GM12878 (cell line): ENCODE data around the gene FSTL4. TPM values are rescaled to one million over a fixed set of nuclear protein-coding genes. Genes with fewer than 3 reads are reported as not detected.

Source experiments
- ATAC-seq: fragments of 200-7000 bp; cut with Tn5 transposase; 3 replicates; pipeline ENCODE4 v1.9.1; 2020; ENCODE audit warnings: mild to moderate bottlenecking, moderate library complexity
- BruUV-seq: library from RNA; stranded (reverse); fragments of 400-500 nt; replicated peaks from 2 replicates; lab custom pipeline; 2021; lab: Mats Ljungman, UMichigan
- CTCF ChIA-PET: fragments of 300-600 bp; sonication (Branson Sonifier 250); formaldehyde crosslinking; extraction: SDS; loops from one replicate; lab custom pipeline; 2021; ENCODE audit warnings: inconsistent platforms; lab: Yijun Ruan, JAX
- POLR2A ChIA-PET: fragments of 350-600 bp; formaldehyde crosslinking; extraction: SDS; loops from one replicate; lab custom pipeline; 2021; ENCODE audit warnings: inconsistent platforms; lab: Charles Lee
- RAD21 ChIA-PET: fragments of 300-600 bp; sonication (Branson Sonifier 250); formaldehyde crosslinking; loops from one replicate; lab custom pipeline; 2023; ENCODE audit warnings: antibody characterized with exemption; ENCODE audit not compliant: unreplicated experiment; lab: Charles Lee
- SMC1A ChIA-PET: fragments of 300-600 bp; sonication (Branson Sonifier 250); formaldehyde crosslinking; loops from one replicate; lab custom pipeline; 2023; ENCODE audit not compliant: unreplicated experiment, uncharacterized antibody; lab: Charles Lee
- DNase-seq: peaks from one replicate; pipeline ENCODE4 v3.0.0-alpha.2; 2011; ENCODE audit warnings: low read depth, low spot score
- FAIRE-seq: peaks from 3 replicates; lab custom pipeline; 2011; peaks lifted over from hg19 to GRCh38; lab: Jason Lieb, UNC
- H2AFZ ChIP-seq: 2 replicates; pipeline ENCODE4 v1.6.0; 2011; ENCODE audit warnings: low read depth, low read length, control low read depth; ENCODE audit not compliant: control insufficient read depth
- H3K27ac ChIP-seq: 2 replicates; pipeline ENCODE4 v1.5.1; 2011; ENCODE audit warnings: control low read depth; ENCODE audit not compliant: control insufficient read depth, insufficient read depth
- H3K27me3 ChIP-seq, 2 experiments: replicated peaks in 1 of 2; 2 replicates each; pipeline versions ENCODE4 v1.6.0 to v1.6.1; 2011; ENCODE audit warnings: low read length in 1 of 2; ENCODE audit not compliant: control insufficient read depth in 2 of 2, insufficient read depth in 2 of 2
- H3K36me3 ChIP-seq, 2 experiments: 2 replicates each; pipeline ENCODE4 v1.5.1; 2011; ENCODE audit warnings: low read length in 1 of 2; ENCODE audit not compliant: control insufficient read depth in 2 of 2, insufficient read depth in 2 of 2
- H3K4me1 ChIP-seq: 2 replicates; pipeline ENCODE4 v1.6.1; 2011; ENCODE audit warnings: mild to moderate bottlenecking, low read length, moderate library complexity, mixed read lengths; ENCODE audit not compliant: control insufficient read depth, insufficient read depth
- H3K4me2 ChIP-seq: 2 replicates; pipeline ENCODE4 v1.6.0; 2011; ENCODE audit warnings: control low read depth; ENCODE audit not compliant: control insufficient read depth, insufficient read depth
- H3K4me3 ChIP-seq: fragments of 200-600 bp; sonication (generic); 2 replicates; pipeline ENCODE4 v1.5.1; 2016
- H3K79me2 ChIP-seq: 2 replicates; pipeline ENCODE4 v1.6.0; 2011; ENCODE audit warnings: low read length; ENCODE audit not compliant: control insufficient read depth, insufficient read depth
- H3K9ac ChIP-seq: 2 replicates; pipeline ENCODE4 v1.8.0; 2011; ENCODE audit warnings: low read length, control low read depth, mixed read lengths; ENCODE audit not compliant: control insufficient read depth, insufficient read depth
- H3K9me3 ChIP-seq: replicated peaks from 3 replicates; pipeline ENCODE4 v1.5.1; 2011; ENCODE audit warnings: mild to moderate bottlenecking, low read length; ENCODE audit not compliant: control insufficient read depth, insufficient read depth
- H4K20me1 ChIP-seq: 2 replicates; pipeline ENCODE4 v1.6.0; 2011; ENCODE audit not compliant: control insufficient read depth, insufficient read depth
- ETV6 ChIP-seq, 2 experiments: fragments of 450-650 bp in 1 of 2; IDR thresholded peaks in 1 of 2; conservative IDR thresholded peaks in 1 of 2; 2 replicates each; pipeline ENCODE4 v1.6.1; 2014; ENCODE audit warnings: antibody characterized with exemption in 1 of 2, borderline replicate concordance in 1 of 2, low read depth in 1 of 2, mild to moderate bottlenecking in 1 of 2, moderate library complexity in 1 of 2
- JUNB ChIP-seq: IDR thresholded peaks from 2 replicates; pipeline ENCODE4 v1.6.1; 2016; ENCODE audit warnings: antibody characterized with exemption, mild to moderate bottlenecking
- NR2C2 ChIP-seq: IDR thresholded peaks from 2 replicates; pipeline ENCODE4 v1.6.1; 2011; ENCODE audit warnings: borderline replicate concordance, low read depth; ENCODE audit not compliant: control insufficient read depth, insufficient read length
- POLR2AphosphoS5 ChIP-seq: IDR thresholded peaks from 2 replicates; pipeline ENCODE4 v1.6.1; 2011; ENCODE audit warnings: mild to moderate bottlenecking, low read length, inconsistent platforms
- RCOR1 ChIP-seq: conservative IDR thresholded peaks from 2 replicates; pipeline ENCODE4 v1.6.1; 2012; ENCODE audit warnings: low read depth, low read length, improper control_type of control experiment
- SIN3A ChIP-seq: IDR thresholded peaks from 2 replicates; pipeline ENCODE4 v1.6.1; 2012; ENCODE audit warnings: low read depth, low read length, improper control_type of control experiment
- SMAD5 ChIP-seq: IDR thresholded peaks from 2 replicates; pipeline ENCODE4 v1.6.1; 2016; ENCODE audit warnings: antibody characterized with exemption, low read depth
- STAT1 ChIP-seq: fragments of 450-650 bp; conservative IDR thresholded peaks from 2 replicates; pipeline ENCODE4 v1.6.1; 2014; ENCODE audit warnings: antibody characterized with exemption, mild to moderate bottlenecking
- SUPT20H ChIP-seq: IDR thresholded peaks from 2 replicates; pipeline ENCODE4 v1.6.1; 2011; ENCODE audit warnings: low read depth, mild to moderate bottlenecking, low read length, moderate library complexity, borderline replicate concordance; ENCODE audit not compliant: control insufficient read depth
- WRNIP1 ChIP-seq: IDR thresholded peaks from 2 replicates; pipeline ENCODE4 v1.6.1; 2011; ENCODE audit warnings: low read depth, low read length, improper control_type of control experiment, borderline replicate concordance
- YBX1 ChIP-seq: fragments of 450-650 bp; IDR thresholded peaks from 2 replicates; pipeline ENCODE4 v1.6.1; 2016; ENCODE audit warnings: antibody characterized with exemption
- WGBS: methylation state at CpG from one replicate; pipeline ENCODE4 v1.1.6; 2016; ENCODE audit warnings: low lambda C conversion rate; ENCODE audit not compliant: insufficient replicate concordance, insufficient coverage; ENCODE audit errors: missing lambda C conversion rate; 5-methylcytosine and 5-hydroxymethylcytosine counted together
- in situ Hi-C: fragments of 300-500 bp; cut with MboI; formaldehyde crosslinking; loops from 9 replicates; pipeline ENCODE4 v1.14.3; 2018; ENCODE audit warnings: mixed read lengths
- intact Hi-C: fragments of 100-400 bp; cut with micrococcal nuclease; formaldehyde crosslinking; loops from one replicate; pipeline ENCODE4 v1.14.2; 2022; ENCODE audit not compliant: unreplicated experiment
- polyA plus RNA-seq, 11 experiments: library from polyadenylated mRNA; depleted of rRNA in 4 of 11; unstranded in 6 of 11; stranded (reverse) in 5 of 11; fragments of >200 nt; fragmentation: Nextera tagmentation in 4 of 11; fragmentation: Illumina TruSeq in 1 of 11; extraction: Ambion mirVana in 4 of 11; extraction: Trizol in 1 of 11; gene quantifications; 1 replicate in 1 of 11; 2 replicates in 10 of 11; pipeline versions ENCODE4 v1.2.1 to v1.2.3, GENCODE V29; 2011 to 2016; ENCODE audit warnings: inconsistent platforms in 2 of 11, missing spikeins in 2 of 11, low read depth in 1 of 11
- total RNA-seq, 4 experiments: library from RNA; depleted of rRNA in 3 of 4; stranded (reverse); fragments of >200 nt in 3 of 4; fragmentation: Illumina TruSeq in 1 of 4; extraction: Trizol in 1 of 4; gene quantifications; 2 replicates each; pipeline versions ENCODE4 v1.2.1 to v1.2.3, GENCODE V29; 2013 to 2021
- TF ChIP-seq, protein P1 (sequence below): fragments of 450-650 bp; IDR thresholded peaks from 2 replicates; pipeline ENCODE4 v1.6.1; 2017; ENCODE audit warnings: borderline replicate concordance
- TF ChIP-seq, protein P2 (sequence below): fragments of 450-650 bp; IDR thresholded peaks from 2 replicates; pipeline ENCODE4 v1.6.1; 2018; ENCODE audit warnings: borderline replicate concordance, mild to moderate bottlenecking; ENCODE audit not compliant: partially characterized antibody
- TF ChIP-seq, protein P3 (sequence below): IDR thresholded peaks from 2 replicates; pipeline ENCODE4 v1.6.1; 2012; ENCODE audit warnings: low read depth, low read length, improper control_type of control experiment

The FSTL4 gene
- total and polyA plus RNA-seq, 10 of the 15 experiments (the other 5 are each of a cell fraction or from before 2014, with no cell fraction given): 0.01 to 0.79 (median 0.21) TPM; not detected in 6

DNA sequence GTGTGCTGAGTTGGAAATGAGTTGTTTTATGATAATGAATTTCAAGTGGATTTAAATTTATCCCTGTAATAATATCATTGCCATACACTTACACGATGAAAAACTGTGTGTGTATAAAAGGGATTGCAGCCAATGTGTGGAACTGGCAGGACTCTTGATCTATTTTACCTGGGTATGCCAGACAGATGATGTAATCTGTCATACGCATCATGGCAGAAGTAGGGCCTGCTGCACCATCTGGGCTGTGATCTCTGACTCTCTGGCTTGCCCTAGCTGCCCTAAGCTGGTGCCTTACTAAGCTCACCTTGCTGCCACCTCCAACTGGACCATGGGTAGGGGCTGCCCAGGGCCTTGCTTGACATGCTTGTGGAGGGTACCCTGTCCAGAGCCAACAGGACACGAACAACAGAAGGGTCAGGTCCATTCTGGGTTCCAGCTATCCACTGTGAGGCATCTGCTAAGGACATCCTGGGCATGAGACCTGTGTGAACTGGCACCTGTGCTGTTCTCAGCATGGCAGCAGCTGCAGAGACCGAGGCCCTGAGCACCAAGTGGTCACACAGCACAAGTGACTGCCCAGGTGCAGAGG is 184.2 kb downstream of the FSTL4 start:
- no peaks in the 10 kb centered on the region for H3K79me2 ChIP-seq
- 0 out of 2 replicates have a peak, but pooled peaks cover 4% of the 10 kb centered on the region for H3K4me1 ChIP-seq
- CTCF ChIA-PET: no interaction called here
- no TSS peak for BruUV-seq
- H3K4me2 ChIP-seq: no peak overlapping the region
- no peak overlapping the region for H2AFZ ChIP-seq
- no peaks in the 10 kb centered on the region for H3K9me3 ChIP-seq
- TF ChIP-seq WRNIP1: no peak
- TF ChIP-seq, protein P1, sequence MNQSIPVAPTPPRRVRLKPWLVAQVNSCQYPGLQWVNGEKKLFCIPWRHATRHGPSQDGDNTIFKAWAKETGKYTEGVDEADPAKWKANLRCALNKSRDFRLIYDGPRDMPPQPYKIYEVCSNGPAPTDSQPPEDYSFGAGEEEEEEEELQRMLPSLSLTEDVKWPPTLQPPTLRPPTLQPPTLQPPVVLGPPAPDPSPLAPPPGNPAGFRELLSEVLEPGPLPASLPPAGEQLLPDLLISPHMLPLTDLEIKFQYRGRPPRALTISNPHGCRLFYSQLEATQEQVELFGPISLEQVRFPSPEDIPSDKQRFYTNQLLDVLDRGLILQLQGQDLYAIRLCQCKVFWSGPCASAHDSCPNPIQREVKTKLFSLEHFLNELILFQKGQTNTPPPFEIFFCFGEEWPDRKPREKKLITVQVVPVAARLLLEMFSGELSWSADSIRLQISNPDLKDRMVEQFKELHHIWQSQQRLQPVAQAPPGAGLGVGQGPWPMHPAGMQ: no peak
- TF ChIP-seq RCOR1: no peak
- no peak for TF ChIP-seq YBX1
- no peak for TF ChIP-seq ETV6 (conservative IDR thresholded peaks at IDR 0.05 in 1 of 2, IDR thresholded peaks at IDR 0.05 in 1 of 2; ENCODE audit: borderline replicate concordance in 1 of 2, low read depth in 1 of 2)
- TF ChIP-seq, protein P2, sequence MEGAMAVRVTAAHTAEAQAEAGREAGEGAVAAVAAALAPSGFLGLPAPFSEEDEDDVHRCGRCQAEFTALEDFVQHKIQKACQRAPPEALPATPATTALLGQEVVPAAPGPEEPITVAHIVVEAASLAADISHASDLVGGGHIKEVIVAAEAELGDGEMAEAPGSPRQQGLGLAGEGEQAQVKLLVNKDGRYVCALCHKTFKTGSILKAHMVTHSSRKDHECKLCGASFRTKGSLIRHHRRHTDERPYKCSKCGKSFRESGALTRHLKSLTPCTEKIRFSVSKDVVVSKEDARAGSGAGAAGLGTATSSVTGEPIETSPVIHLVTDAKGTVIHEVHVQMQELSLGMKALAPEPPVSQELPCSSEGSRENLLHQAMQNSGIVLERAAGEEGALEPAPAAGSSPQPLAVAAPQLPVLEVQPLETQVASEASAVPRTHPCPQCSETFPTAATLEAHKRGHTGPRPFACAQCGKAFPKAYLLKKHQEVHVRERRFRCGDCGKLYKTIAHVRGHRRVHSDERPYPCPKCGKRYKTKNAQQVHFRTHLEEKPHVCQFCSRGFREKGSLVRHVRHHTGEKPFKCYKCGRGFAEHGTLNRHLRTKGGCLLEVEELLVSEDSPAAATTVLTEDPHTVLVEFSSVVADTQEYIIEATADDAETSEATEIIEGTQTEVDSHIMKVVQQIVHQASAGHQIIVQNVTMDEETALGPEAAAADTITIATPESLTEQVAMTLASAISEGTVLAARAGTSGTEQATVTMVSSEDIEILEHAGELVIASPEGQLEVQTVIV: no peak
- no peak for TF ChIP-seq JUNB
- no peak for TF ChIP-seq SUPT20H
- no peak for TF ChIP-seq SIN3A
- TF ChIP-seq, protein P3, sequence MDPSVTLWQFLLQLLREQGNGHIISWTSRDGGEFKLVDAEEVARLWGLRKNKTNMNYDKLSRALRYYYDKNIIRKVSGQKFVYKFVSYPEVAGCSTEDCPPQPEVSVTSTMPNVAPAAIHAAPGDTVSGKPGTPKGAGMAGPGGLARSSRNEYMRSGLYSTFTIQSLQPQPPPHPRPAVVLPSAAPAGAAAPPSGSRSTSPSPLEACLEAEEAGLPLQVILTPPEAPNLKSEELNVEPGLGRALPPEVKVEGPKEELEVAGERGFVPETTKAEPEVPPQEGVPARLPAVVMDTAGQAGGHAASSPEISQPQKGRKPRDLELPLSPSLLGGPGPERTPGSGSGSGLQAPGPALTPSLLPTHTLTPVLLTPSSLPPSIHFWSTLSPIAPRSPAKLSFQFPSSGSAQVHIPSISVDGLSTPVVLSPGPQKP: no peak
- TF ChIP-seq STAT1: no peak
- no peak for TF ChIP-seq NR2C2
- TF ChIP-seq POLR2AphosphoS5: no peak
- no peak for TF ChIP-seq SMAD5
- DNase-seq (no peak), FAIRE-seq (no peak), ATAC-seq (no peak)
- H4K20me1 ChIP-seq: no peaks in the 10 kb centered on the region; the same call in 1 of the 2 replicates
- RAD21 ChIA-PET: no interaction called here
- SMC1A ChIA-PET: no interaction called here
- intact Hi-C loops (no loop called here), in situ Hi-C loops (no loop called here)
- no peaks in the 10 kb centered on the region for H3K36me3 ChIP-seq
- H3K27ac ChIP-seq: no peak overlapping the region
- H3K27me3 ChIP-seq: peaks cover 1 to 7% of the 10 kb centered on the region in 2 experiments; a peak in 3 of 4 replicates
- POLR2A ChIA-PET: no interaction called here
- H3K4me3 ChIP-seq: no peak overlapping the region
- no peak overlapping the region for H3K9ac ChIP-seq
- WGBS: 23% methylated on average over 4 of the region's 4 CpGs
